Measurements from ENCODE around the gene FRMD1.

DNA sequence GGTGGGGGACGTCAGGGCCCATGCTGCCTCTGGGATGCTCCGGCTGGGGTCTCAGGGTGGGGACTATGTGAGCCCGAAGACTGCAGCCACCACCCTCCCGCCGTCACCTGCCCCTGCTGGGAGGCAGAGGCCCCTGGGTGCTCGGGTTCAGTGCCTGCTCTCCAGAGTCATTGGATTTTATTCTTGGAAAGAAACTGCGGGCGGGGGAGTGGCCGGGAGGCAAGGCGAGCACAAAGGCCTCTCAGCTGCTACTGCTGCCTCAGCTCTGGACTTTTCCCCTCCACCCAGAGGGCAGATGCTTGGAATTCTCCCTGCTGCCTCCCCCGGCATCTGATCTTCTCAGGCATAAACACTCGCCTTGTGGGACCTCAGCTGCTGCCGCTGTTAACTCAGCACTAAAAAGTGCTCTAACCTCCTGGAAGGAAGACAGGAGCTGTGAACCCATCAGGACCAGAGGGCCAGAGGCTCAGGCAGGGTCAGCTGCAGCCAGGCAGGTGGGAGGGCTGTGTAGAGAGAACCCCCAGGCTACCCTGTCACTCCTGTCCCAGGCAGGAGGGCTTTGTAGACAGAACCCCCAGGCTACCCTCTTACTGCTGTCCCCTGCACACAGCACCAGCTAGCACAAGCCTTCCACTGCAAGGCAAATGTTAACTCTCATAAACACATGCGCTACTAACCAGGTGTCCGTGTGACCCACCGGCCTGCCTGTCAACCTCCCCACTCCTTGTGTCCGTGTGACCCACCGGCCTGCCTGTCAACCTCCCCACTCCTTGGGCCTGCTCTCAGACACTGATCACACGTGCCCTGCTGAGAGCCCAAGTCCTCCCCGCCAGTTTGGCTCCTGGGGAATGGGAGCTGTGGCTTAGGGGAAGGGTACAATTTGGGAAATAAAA, 9.4 kb upstream of the FRMD1 start:
- TF ChIP-seq CTCF (IDR thresholded peaks at IDR 0.05; ENCODE audit: low read depth, low read length, poor library complexity, severe bottlenecking) (no peak), EZH2phosphoT487 (IDR thresholded peaks at IDR 0.05; ENCODE audit: borderline replicate concordance, low read length) (no peak)

Measured in DOHH2 (cell line).